ENCODE measurements around the gene STRADB. TPM values are rescaled to one million over a fixed set of nuclear protein-coding genes. Genes with fewer than 3 reads are reported as not detected.

Gene STRADB
- total RNA-seq, 1 experiment from 2014 or later = 40.5 TPM

GRCh38 chr2:201515573-201516246 lies 64.2 kb downstream of the STRADB start:
- no peak overlapping the region for H2AFZ ChIP-seq (ENCODE audit: low read length)
- H3K79me2 ChIP-seq (ENCODE audit: insufficient read depth, low read length) = no peaks in the 10 kb centered on the region
- no peak overlapping the region for H3K23ac ChIP-seq (ENCODE audit: insufficient read length, low read depth, low read length)
- no peak overlapping the region for H2BK20ac ChIP-seq (ENCODE audit: low read depth, low read length, poor library complexity, severe bottlenecking)
- no peak overlapping the region for H3T11ph ChIP-seq (ENCODE audit: low read length)
- H2BK12ac ChIP-seq (ENCODE audit: insufficient read length, low read depth, low read length) = no peak overlapping the region
- H3K79me1 ChIP-seq (ENCODE audit: insufficient read depth, low read depth, low read length, poor library complexity, severe bottlenecking) = no peaks in the 10 kb centered on the region
- no peak overlapping the region for H2BK5ac ChIP-seq (ENCODE audit: insufficient read length, low read length)
- H3K23me2 ChIP-seq (ENCODE audit: insufficient read length, low read depth, low read length, poor library complexity, severe bottlenecking) = no peaks in the 10 kb centered on the region
- Mint-ChIP-seq H3K36me3 (ENCODE audit: insufficient read depth in 1 of 3, low read depth in 3 of 3) (no peaks in the 10 kb centered on the region), H3K27me3 (ENCODE audit: low read depth) (no peaks in the 10 kb centered on the region; the same call in 1 of the 2 replicates), H3K4me1 (peaks cover 0 to 5% of the 10 kb centered on the region in 2 experiments; a peak in 1 of 4 replicates), H3K4me3 (no peak overlapping the region), H3K9me3 (no peaks in the 10 kb centered on the region; a peak in 1 of 5 replicates), H3K27ac (no peak overlapping the region)
- no peaks in the 10 kb centered on the region for H3K27me3 ChIP-seq (ENCODE audit: insufficient read depth, low read length)
- no peak overlapping the region for H3K27ac ChIP-seq (ENCODE audit: insufficient read length, low read depth, low read length)
- no peaks in the 10 kb centered on the region for H3K4me1 ChIP-seq (ENCODE audit: insufficient read depth, low read length)
- no peak for TF ChIP-seq CTCF (conservative IDR thresholded peaks at IDR 0.05)
- no peak overlapping the region for H3K4me2 ChIP-seq (ENCODE audit: insufficient read depth, insufficient read length, low read length)
- no peak overlapping the region for H4K91ac ChIP-seq (ENCODE audit: insufficient read length, low read depth, low read length)
- H3K18ac ChIP-seq (ENCODE audit: insufficient read length, low read depth, low read length) = no peak overlapping the region
- H3K9me3 ChIP-seq (ENCODE audit: control insufficient read depth, low read depth, low read length) = no peaks in the 10 kb centered on the region
- H2AK5ac ChIP-seq (ENCODE audit: insufficient read length, low read length) = no peak overlapping the region
- no peak overlapping the region for H4K8ac ChIP-seq (replicated peaks; ENCODE audit: insufficient read length, low read depth, low read length)
- no peak overlapping the region for H4K5ac ChIP-seq (ENCODE audit: insufficient read length, low read depth, low read length)
- H2BK120ac ChIP-seq (ENCODE audit: low read depth, low read length, poor library complexity, severe bottlenecking) = no peak overlapping the region
- no peak for DNase-seq
- H3K4ac ChIP-seq (ENCODE audit: low read depth, low read length) = no peak overlapping the region
- no CpG with 5 or more reads among the region's 4 CpGs for WGBS (ENCODE audit: extremely low coverage, insufficient read length, low lambda C conversion rate)
- H3K56ac ChIP-seq (ENCODE audit: insufficient read length, low read depth, low read length) = no peak overlapping the region
- H2BK15ac ChIP-seq (ENCODE audit: low read depth, low read length) = no peak overlapping the region
- no peaks in the 10 kb centered on the region for H4K20me1 ChIP-seq (ENCODE audit: control insufficient read depth, insufficient read depth, insufficient read length)
- H3K9ac ChIP-seq (ENCODE audit: extremely low read depth, insufficient read length, low read length) = no peak overlapping the region
- no peak overlapping the region for H3K14ac ChIP-seq (ENCODE audit: insufficient read depth, low read length)

Measured in H9 (cell line).